GM19397 (cell line): ENCODE data around the gene FKBP15.
"Not testable (repeated sequence)": the region's sequence is repeated elsewhere in the genome, so short reads cannot be mapped to it uniquely, and the experiment has no call there.

Experiments
- ATAC-seq: cut with Tn5 transposase; IDR thresholded peaks from one replicate; pipeline ENCODE4 v1.9.1; 2021; ENCODE audit warnings: mild to moderate bottlenecking, moderate library complexity; ENCODE audit not compliant: unreplicated experiment

The FKBP15 gene

GRCh38 chr9:113150670-113151611, 70.1 kb downstream of the FKBP15 start, which contains the start of gene SLC31A2:
SLC31A2 (plus strand) TSS chr9:113151007; CDS start chr9:113151075, 68 bp downstream.
- ATAC-seq: peak; percentile 98

- ATAC-seq: not testable (repeated sequence)
These were observed 71.5 kb downstream of the FKBP15 start for GRCh38 chr9:113149561-113149960.

- no peak for ATAC-seq
These were observed 72.1 kb downstream of the FKBP15 start for GRCh38 chr9:113148781-113149510.

DNA sequence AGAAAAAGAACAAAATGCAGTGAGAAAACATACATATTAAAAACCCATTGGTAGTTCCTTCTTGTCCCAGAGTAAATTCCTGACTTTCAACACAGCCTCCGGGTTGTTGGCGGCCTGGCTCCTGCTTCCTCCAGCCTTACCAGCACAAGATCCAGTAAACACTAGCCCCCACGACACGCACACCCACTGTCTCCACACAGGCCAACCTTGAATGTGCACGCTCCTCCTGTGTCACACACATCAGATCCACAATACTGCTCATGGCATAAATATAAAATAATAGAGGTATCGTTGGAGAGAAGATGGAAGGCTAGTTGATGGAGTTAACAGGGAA, 72.7 kb downstream of the FKBP15 start:
- ATAC-seq: no peak

DNA sequence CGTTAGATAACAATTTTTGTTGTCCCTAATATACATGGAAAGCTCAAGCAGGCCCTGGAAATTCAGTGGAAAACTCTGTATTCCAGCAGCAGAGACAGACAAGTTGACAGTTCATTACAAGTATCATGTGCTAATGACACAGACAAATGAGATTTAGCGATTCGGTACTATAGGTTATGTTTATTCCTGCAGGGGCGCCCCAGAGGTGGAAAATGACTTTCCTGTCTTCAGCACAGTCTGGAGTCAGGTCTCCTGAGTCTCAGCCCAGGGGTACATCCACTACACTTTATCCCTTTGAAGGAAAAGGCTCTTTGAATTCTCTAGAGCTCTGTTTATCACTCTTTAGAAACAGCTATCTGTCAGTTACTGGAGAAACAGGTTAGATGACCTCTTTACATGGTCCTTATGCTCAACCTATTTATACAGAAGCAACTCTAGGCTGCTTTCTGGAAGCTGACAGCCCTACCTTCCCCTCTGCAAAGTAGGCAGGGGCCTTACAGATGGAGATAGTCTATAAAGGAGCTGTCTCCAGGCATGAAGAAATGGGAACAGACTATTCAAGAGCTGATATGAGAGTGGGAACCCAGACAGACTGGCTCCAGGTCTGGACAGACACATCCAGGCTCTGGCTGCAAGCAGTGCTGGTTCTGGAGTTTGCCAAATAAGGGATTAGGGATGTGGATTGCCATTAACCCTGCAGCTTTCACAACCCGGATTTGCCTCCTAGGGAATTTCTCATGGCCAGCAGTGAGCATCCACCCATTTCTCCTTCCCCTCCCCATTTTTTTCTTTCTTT, 77.4 kb downstream of the FKBP15 start:
- no peak for ATAC-seq

- ATAC-seq: not testable (repeated sequence)
These were observed 80.2 kb downstream of the FKBP15 start for GRCh38 chr9:113140896-113141295.

DNA sequence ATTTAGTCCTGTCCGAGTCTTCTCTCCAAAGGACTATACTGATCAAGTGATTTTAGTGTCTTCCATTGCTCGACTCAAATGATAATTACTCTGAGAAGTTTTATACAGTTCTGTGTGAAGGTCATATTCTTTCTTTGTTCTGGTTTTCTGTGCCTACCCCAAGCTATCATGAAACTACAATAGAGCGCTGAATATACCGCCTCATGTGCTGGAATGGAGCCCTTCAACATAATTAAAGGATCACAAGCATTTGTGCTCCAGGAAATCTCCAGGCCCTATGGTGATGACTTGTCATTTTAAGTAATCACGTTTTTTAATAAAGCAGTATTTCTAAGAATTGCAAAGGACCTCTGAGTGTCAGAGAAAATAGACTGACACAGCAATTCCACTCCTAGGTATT, 81.1 kb downstream of the FKBP15 start:
- ATAC-seq: no peak

GRCh38 chr9:113139225-113139829, 81.8 kb downstream of the FKBP15 start:
- ATAC-seq: no peak

DNA sequence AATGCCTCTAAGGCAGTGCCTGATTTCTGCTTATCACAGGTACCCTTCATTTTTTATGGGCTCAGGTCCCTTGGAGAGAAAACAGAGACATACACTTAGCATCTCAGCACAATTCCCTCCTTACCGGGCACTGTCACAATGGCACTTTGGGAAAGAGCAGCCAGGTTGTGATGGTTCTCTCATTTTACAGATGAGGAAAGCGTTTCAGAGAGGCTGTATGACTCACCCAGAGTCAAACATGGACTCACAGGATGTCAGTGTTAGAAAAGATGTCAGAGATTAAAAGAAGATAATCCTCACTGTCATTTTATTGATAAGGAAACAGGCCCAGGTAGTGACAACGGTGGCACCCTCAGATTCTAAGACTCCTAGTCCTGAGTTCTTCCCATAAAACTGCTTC, 82.3 kb downstream of the FKBP15 start:
- ATAC-seq: no peak

DNA sequence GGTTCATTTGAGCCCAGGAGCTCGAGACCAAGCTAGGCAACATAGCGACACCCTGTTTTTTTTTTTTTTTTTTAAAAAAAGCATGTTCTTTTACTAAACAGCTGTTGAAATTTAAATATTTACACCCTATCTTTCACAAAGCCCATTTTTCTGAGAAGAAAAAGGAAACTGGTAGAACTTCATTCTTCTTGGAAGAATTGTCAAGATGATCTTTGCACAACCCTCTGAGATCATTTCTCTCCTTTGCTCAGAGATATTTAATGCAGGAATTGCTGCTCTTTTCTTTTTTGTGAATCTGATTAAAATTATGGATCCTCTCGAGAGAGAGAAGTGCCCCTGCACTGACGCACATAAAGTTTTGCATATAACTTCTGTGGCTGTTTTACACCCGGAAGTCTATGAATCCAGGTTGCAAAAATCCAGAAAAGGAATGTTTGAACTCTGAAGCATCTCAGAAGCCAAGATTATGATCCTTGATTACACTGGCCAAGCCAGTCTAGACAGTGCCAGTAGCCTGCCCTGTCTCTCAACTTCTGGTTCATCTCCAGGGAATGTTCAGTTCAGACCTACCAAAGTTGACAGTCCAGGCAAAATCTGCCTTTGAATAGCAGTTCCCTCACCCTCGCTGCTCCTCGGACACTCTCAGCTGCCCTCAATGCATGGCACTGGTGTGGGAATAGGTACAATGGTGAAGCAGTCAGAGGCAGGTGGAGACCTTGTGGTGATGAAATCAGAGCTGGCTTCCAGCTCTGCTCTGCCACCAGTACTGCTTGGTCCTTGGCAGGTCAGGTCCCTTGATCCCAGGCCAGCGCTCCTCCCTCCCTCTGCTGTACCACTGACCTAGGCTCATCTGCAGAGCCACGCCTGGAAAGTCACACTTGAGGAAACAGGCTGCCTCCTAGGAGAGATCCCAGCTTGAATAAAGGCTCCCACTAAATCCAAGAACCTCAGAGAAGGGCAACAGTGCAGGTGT, 83.6 kb downstream of the FKBP15 start:
- no peak for ATAC-seq

GRCh38 chr9:113131689-113132151, 89.4 kb downstream of the FKBP15 start:
- no peak for ATAC-seq

- no peak for ATAC-seq
These were observed 91.2 kb downstream of the FKBP15 start for GRCh38 chr9:113129884-113130283.

DNA sequence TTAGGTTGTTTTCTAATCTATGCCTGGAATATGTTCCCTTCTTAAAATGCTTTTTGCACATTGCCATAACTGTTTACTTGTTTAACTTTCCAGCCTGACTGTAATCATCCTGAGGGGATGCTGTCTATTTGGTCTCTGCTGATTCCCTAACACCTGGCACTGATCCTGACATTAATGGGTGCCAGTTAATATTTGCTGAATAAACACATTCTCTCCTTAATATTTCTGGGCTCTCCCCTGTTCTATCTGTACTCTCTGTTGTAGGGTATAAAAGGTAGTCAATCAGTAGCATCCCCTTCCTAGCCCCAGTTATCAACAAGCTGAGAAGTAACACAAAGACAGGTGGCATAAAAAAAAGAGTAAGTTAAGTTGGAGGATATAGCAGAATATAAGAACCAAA, 91.6 kb downstream of the FKBP15 start:
- ATAC-seq: no peak

DNA sequence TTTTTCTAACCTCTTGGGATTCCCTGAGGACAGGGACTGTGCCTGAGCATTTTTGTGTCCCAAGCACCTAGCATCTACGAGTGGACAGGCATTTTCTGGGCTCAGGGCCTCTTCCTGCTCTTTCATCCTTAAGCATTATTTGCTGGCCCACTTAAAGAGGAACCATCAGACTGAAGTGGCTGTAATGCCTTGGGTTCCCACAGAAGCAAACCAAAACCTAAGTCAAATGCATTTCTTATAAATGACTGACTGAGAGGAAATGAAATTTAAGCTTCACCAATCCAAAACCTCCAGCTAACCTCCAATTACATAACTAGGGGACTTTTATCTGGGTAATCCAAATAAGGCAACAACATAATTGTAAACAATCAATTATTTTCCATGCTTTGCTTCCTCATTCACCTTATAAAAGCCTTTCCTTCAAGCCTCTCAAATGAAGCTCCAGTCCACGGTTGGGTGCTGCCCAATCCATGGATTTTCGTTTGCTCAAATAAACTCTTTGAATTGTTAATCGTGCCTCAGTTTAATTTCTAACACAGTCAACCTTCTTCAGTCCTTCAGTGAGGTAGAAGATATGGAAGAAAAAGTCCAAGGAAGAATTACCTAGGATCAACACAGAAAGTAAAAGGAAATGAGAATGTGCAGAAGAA, 95.6 kb downstream of the FKBP15 start:
- no peak for ATAC-seq

DNA sequence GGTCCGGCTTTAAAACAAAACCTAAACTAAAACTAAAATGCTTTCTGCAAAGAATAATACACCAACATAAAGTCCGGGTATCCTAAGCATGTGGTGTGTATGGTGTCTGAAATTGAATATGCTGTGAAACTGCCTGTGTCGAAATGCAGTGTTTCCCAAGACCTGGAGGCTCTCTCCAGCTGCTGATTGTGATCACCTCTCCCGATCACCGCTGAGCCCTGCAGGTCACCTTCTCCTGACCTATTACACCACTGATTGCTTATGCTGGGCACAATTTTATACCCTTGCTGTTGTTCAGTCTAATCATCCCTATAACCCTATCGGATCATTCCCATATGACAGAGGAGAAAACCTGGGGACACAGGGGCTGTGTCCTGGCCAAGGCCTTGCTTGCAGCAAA, 102.2 kb downstream of the FKBP15 start:
- not testable (repeated sequence) for ATAC-seq
